Vagina (tissue), 2 donors: Measurements from ENCODE around the gene ZSCAN12. TPM values are rescaled to one million over a fixed set of nuclear protein-coding genes. Genes with fewer than 3 reads are reported as not detected.
"Not testable (repeated sequence)": the region's sequence is repeated elsewhere in the genome, so short reads cannot be mapped to it uniquely, and the experiment has no call there.

Experiments
- DNase-seq, 2 donors: peaks; one replicate each; pipeline ENCODE4 v3.0.0-alpha.2; 2017; ENCODE audit errors: extremely low spot score in 2 of 2
- H3K27ac ChIP-seq: fragments of 200-600 bp; sonication (generic); one replicate; pipeline ENCODE4 v1.5.1; 2019
- H3K27me3 ChIP-seq: fragments of 200-600 bp; sonication (generic); one replicate; pipeline ENCODE4 v1.5.1; 2019
- H3K36me3 ChIP-seq, 2 donors: fragments of 200-600 bp; sonication (generic); one replicate each; pipeline ENCODE4 v1.5.1; 2017 to 2019
- H3K4me1 ChIP-seq: fragments of 200-600 bp; sonication (generic); one replicate; pipeline ENCODE4 v1.5.1; 2019
- H3K4me3 ChIP-seq, 2 donors: fragments of 200-600 bp; sonication (generic); 1 replicate in 1 of 2; 2 replicates in 1 of 2; pipeline ENCODE4 v1.5.1; 2016 to 2019
- H3K9me3 ChIP-seq: fragments of 200-600 bp; sonication (generic); one replicate; pipeline ENCODE4 v1.5.1; 2019
- CTCF ChIP-seq, 3 experiments: fragments of 450-650 bp in 2 of 3; fragments of 200-600 bp in 1 of 3; sonication (generic) in 1 of 3; IDR thresholded peaks; one replicate each; pipeline ENCODE4 v1.5.1; 2017 to 2019; ENCODE audit warnings: antibody characterized with exemption in 3 of 3, mild to moderate bottlenecking in 2 of 3, moderate library complexity in 2 of 3
- POLR2A ChIP-seq, 2 donors: fragments of 450-650 bp; IDR thresholded peaks; one replicate each; pipeline ENCODE4 v1.6.1; 2017; ENCODE audit warnings: antibody characterized with exemption in 2 of 2, mild to moderate bottlenecking in 2 of 2, moderate library complexity in 2 of 2
- POLR2AphosphoS5 ChIP-seq, 2 donors: sonication (generic); formaldehyde crosslinking; IDR thresholded peaks; one replicate each; pipeline ENCODE4 v1.9.0; 2017; ENCODE audit warnings: antibody characterized with exemption in 2 of 2, mild to moderate bottlenecking in 2 of 2, low read depth in 1 of 2; ENCODE audit not compliant: insufficient read depth in 1 of 2
- intact Hi-C: fragments of 100-400 bp; cut with DNase I; formaldehyde crosslinking; loops from one replicate; pipeline ENCODE4 v1.15.1; 2023
- total RNA-seq: library from RNA; depleted of rRNA; stranded (reverse); fragments of >200 nt; gene quantifications from one replicate; pipeline ENCODE4 v1.2.3, GENCODE V29; 2016

The ZSCAN12 gene
- total RNA-seq = 5.9 TPM

GRCh38 chr6:28399350-28400121 is at the start of gene ZSCAN12:
TSS of gene ZSCAN12 (minus strand) at chr6:28399747. CDS start at chr6:28398405, 1,342 bp downstream.
- Histone ChIP-seq H3K36me3 (peaks cover 0 to 9% of the 10 kb centered on the region in 2 donors), H3K27ac (peak within 1 kb of the TSS; percentile 67), H3K4me1 (peaks cover 41% of the 10 kb centered on the region), H3K4me3 (peak within 1 kb of the TSS; percentile 59 to 77), H3K27me3 (no peaks in the 10 kb centered on the region), H3K9me3 (no peaks in the 10 kb centered on the region)
- intact Hi-C loops = no loop called here
- TF ChIP-seq POLR2AphosphoS5 (IDR thresholded peaks at IDR 0.05; ENCODE audit: insufficient read depth in 1 of 2, low read depth in 1 of 2) = peak in 1 of 2 donors; percentile 76
- TF ChIP-seq CTCF (IDR thresholded peaks at IDR 0.05) = peak in 2 of 3 experiments; percentile 31 to 55
- no peak for TF ChIP-seq POLR2A (IDR thresholded peaks at IDR 0.05)
- DNase-seq = no peak

- H3K27me3 ChIP-seq = no peaks in the 10 kb centered on the region
- DNase-seq = no peak
- no peaks in the 10 kb centered on the region for H3K4me1 ChIP-seq
- intact Hi-C loops = no loop called here
- H3K9me3 ChIP-seq = no peaks in the 10 kb centered on the region
- no peaks in the 10 kb centered on the region for H3K36me3 ChIP-seq
- no peak overlapping the region for H3K4me3 ChIP-seq
- no peak overlapping the region for H3K27ac ChIP-seq
- TF ChIP-seq CTCF (IDR thresholded peaks at IDR 0.05) = no peak
- TF ChIP-seq POLR2AphosphoS5 (IDR thresholded peaks at IDR 0.05; ENCODE audit: insufficient read depth in 1 of 2, low read depth in 1 of 2) = no peak
- no peak for TF ChIP-seq POLR2A (IDR thresholded peaks at IDR 0.05)
These were observed 49.5 kb upstream of the ZSCAN12 start for GRCh38 chr6:28449056-28449455.

- H3K27me3 ChIP-seq, intact Hi-C loops, DNase-seq, H3K4me1 ChIP-seq, H3K9me3 ChIP-seq, H3K27ac ChIP-seq, H3K36me3 ChIP-seq: not testable (repeated sequence)
- peak overlapping the region in 1 of 2 donors; percentile 42 for H3K4me3 ChIP-seq
These were observed 48.0 kb upstream of the ZSCAN12 start for GRCh38 chr6:28447512-28447906.

GRCh38 chr6:28446818-28447511 is 47.4 kb upstream of the ZSCAN12 start:
- Histone ChIP-seq H3K27ac (no peak overlapping the region), H3K36me3 (no peaks in the 10 kb centered on the region), H3K9me3 (no peaks in the 10 kb centered on the region), H3K4me3 (peak overlapping the region; percentile 32 to 42), H3K4me1 (peaks cover 10% of the 10 kb centered on the region), H3K27me3 (no peaks in the 10 kb centered on the region)
- TF ChIP-seq POLR2AphosphoS5 (IDR thresholded peaks at IDR 0.05; ENCODE audit: insufficient read depth in 1 of 2, low read depth in 1 of 2) (no peak), CTCF (IDR thresholded peaks at IDR 0.05) (no peak), POLR2A (IDR thresholded peaks at IDR 0.05) (no peak)
- no peak for DNase-seq
- intact Hi-C loops = no loop called here

GRCh38 chr6:28444759-28445158 is 45.2 kb upstream of the ZSCAN12 start:
- H3K36me3 ChIP-seq, H3K4me3 ChIP-seq, H3K27ac ChIP-seq, DNase-seq, H3K27me3 ChIP-seq, H3K9me3 ChIP-seq, intact Hi-C loops: not testable (repeated sequence)
- H3K4me1 ChIP-seq = peaks cover 11% of the 10 kb centered on the region
